Body of pancreas (tissue), 4 donors: ENCODE measurements around the gene NKAIN2.

Experiments
- POLR2A ChIP-seq, 3 donors: fragments of 450-650 bp; IDR thresholded peaks; one replicate each; pipeline ENCODE4 v1.6.1; 2016; ENCODE audit warnings: antibody characterized with exemption in 3 of 3, mild to moderate bottlenecking in 2 of 3
- TF ChIP-seq, protein P1 (sequence below), 7 experiments: fragments of 450-650 bp in 4 of 7; fragments of 200-600 bp in 3 of 7; sonication (generic) in 3 of 7; IDR thresholded peaks; one replicate each; pipeline ENCODE4 v1.5.1; 2016 to 2019; ENCODE audit warnings: antibody characterized with exemption in 7 of 7

- TF ChIP-seq, protein P1, sequence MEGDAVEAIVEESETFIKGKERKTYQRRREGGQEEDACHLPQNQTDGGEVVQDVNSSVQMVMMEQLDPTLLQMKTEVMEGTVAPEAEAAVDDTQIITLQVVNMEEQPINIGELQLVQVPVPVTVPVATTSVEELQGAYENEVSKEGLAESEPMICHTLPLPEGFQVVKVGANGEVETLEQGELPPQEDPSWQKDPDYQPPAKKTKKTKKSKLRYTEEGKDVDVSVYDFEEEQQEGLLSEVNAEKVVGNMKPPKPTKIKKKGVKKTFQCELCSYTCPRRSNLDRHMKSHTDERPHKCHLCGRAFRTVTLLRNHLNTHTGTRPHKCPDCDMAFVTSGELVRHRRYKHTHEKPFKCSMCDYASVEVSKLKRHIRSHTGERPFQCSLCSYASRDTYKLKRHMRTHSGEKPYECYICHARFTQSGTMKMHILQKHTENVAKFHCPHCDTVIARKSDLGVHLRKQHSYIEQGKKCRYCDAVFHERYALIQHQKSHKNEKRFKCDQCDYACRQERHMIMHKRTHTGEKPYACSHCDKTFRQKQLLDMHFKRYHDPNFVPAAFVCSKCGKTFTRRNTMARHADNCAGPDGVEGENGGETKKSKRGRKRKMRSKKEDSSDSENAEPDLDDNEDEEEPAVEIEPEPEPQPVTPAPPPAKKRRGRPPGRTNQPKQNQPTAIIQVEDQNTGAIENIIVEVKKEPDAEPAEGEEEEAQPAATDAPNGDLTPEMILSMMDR (IDR thresholded peaks at IDR 0.05), result no peak
- TF ChIP-seq POLR2A (IDR thresholded peaks at IDR 0.05), result no peak
These were observed 481.5 kb downstream of the NKAIN2 start for GRCh38 chr6:124285146-124285545.
